ENCODE results near the gene PTPN20. TPM values are rescaled to one million over a fixed set of nuclear protein-coding genes. Genes with fewer than 3 reads are reported as not detected.
A peak's percentile ranks its signal among the peaks of the same experiment; 100 is the strongest.

The PTPN20 gene
- total RNA-seq, 1 experiment from 2014 or later, result not detected

DNA sequence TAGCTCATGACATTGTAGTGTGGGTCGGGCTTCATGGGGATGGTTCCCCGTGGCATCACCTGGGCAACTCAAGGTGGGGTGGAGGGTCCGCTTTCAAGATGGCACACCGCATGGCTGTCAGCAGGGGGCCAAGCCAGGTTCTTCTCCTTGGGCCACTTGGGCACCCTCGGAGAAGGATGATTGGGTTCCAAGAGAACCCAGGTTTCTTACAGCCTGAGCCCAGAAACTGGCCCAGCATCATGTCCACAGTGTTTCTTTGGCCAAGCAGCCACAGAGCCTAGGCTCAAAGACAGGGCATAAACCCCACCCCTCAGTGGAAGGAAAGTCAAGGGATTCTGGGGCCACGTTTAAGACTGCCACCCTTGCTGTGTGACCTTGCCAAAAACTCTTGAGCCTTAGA is 110.6 kb downstream of the PTPN20 start:
- H3K27me3 ChIP-seq (ENCODE audit: low read length), result no peaks in the 10 kb centered on the region
- H3K79me2 ChIP-seq (ENCODE audit: low read length), result no peaks in the 10 kb centered on the region
- H3K9ac ChIP-seq (ENCODE audit: low read length), result no peak overlapping the region
- H3K4me2 ChIP-seq (ENCODE audit: low read depth, low read length, poor library complexity, severe bottlenecking), result no peak overlapping the region
- no peak overlapping the region for H3K4me3 ChIP-seq (ENCODE audit: low read length)
- H3K4me1 ChIP-seq (ENCODE audit: low read length), result no peaks in the 10 kb centered on the region
- H3K36me3 ChIP-seq (ENCODE audit: insufficient read depth, low read length), result no peaks in the 10 kb centered on the region
- DNase-seq, result no peak
- no peak overlapping the region for H2AFZ ChIP-seq (ENCODE audit: low read length)
- H4K20me1 ChIP-seq (ENCODE audit: insufficient read depth, low read depth, low read length), result peaks cover 5% of the 10 kb centered on the region; the same call in 1 of the 2 replicates
- no peak overlapping the region for H3K27ac ChIP-seq (ENCODE audit: low read length)
- no peaks in the 10 kb centered on the region for H3K9me2 ChIP-seq (replicated peaks; ENCODE audit: insufficient read depth, low read length)
- H3K9me3 ChIP-seq (ENCODE audit: low read length), result no peaks in the 10 kb centered on the region

DNA sequence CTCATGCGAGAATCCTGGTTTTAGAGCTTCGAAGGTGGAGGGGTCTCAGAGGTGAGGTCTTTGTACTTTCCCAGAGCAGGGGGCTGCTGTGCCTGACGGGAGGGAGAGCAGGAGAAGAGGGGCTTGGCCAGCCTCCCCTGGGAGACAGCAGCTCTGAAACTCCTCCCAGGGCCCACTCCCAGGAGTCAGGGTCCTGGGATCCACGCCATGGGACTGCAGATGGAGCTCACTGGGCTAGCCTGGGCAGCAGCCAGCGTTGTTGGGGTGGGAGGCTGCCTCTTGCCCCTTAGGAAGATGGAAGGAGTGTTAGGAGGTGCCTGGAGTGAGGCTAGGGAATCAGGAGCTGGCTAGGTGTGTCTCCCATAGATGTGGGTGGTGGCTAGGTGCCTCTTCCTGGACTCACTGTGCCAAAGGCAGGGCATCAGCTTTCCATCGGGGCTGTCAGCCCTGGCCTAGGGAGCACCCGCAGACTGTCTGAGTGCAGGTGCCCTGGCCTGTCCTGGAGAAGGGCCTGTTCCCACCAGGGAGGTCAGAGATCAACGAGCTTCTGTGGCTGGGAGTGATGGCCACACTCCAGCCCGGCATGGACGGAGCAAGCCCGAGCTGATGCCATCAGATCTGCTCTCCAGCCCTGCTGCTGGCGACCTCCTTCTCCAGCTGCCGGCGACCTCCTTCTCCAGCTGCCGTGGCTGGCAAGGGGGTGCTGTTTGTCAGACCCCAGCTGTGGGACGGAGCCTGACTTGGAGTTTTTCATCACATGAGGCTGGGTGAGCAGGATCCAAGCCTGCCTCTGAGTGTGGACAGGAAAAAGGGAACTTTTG is 111.3 kb downstream of the PTPN20 start:
- no peak overlapping the region for H2AFZ ChIP-seq (ENCODE audit: low read length)
- H3K9me2 ChIP-seq (replicated peaks; ENCODE audit: insufficient read depth, low read length), result no peaks in the 10 kb centered on the region
- no peak overlapping the region for H3K4me3 ChIP-seq (ENCODE audit: low read length)
- H3K36me3 ChIP-seq (ENCODE audit: insufficient read depth, low read length), result no peaks in the 10 kb centered on the region
- DNase-seq, result no peak
- no peaks in the 10 kb centered on the region for H3K79me2 ChIP-seq (ENCODE audit: low read length)
- no peak overlapping the region for H3K4me2 ChIP-seq (ENCODE audit: low read depth, low read length, poor library complexity, severe bottlenecking)
- H3K9me3 ChIP-seq (ENCODE audit: low read length), result no peaks in the 10 kb centered on the region
- no peaks in the 10 kb centered on the region for H3K27me3 ChIP-seq (ENCODE audit: low read length)
- H4K20me1 ChIP-seq (ENCODE audit: insufficient read depth, low read depth, low read length), result peaks cover 5% of the 10 kb centered on the region; the same call in 1 of the 2 replicates
- H3K9ac ChIP-seq (ENCODE audit: low read length), result no peak overlapping the region
- no peaks in the 10 kb centered on the region for H3K4me1 ChIP-seq (ENCODE audit: low read length)
- H3K27ac ChIP-seq (ENCODE audit: low read length), result no peak overlapping the region

DNA sequence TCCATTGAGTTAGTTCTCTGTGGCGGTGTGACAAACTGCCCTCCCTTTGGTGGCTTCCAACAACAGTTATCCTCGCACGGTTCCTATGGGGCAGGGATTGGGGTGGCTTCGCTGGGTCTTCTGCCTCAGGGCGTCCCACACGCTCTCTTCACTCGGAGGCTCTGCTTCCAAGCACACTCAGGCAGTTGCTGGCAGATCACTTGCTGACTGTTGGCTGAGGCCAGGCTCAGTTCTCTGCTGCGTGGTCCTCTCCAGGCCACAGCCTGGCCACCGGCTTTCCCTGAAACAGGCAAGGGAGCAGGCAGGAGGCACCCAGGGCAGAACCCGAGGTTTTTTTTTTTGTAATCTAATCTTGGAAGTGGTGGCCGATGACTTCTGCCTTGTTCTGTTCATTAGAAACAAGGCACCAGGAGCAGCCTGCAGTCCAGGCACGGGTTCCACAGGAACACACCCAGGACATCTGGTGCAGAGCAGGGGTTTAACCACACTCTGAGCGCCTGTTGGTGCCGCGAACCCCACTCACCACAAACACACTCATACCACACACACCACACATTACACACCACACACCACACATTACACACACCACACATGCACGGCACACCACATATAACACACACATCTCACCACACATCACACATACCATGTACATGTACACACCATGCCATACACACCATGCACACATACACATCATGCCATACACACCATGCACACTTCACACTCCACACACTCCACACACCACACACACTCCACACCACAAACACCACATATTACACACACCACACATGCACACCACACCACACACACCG is 112.2 kb downstream of the PTPN20 start:
- Histone ChIP-seq H2AFZ (ENCODE audit: low read length) (no peak overlapping the region), H4K20me1 (ENCODE audit: insufficient read depth, low read depth, low read length) (peaks cover 5% of the 10 kb centered on the region; the same call in 1 of the 2 replicates), H3K36me3 (ENCODE audit: insufficient read depth, low read length) (no peaks in the 10 kb centered on the region), H3K79me2 (ENCODE audit: low read length) (no peaks in the 10 kb centered on the region), H3K9me3 (ENCODE audit: low read length) (no peaks in the 10 kb centered on the region), H3K4me2 (ENCODE audit: low read depth, low read length, poor library complexity, severe bottlenecking) (no peak overlapping the region), H3K27me3 (ENCODE audit: low read length) (no peaks in the 10 kb centered on the region), H3K9me2 (replicated peaks; ENCODE audit: insufficient read depth, low read length) (no peaks in the 10 kb centered on the region), H3K4me3 (ENCODE audit: low read length) (no peak overlapping the region), H3K9ac (ENCODE audit: low read length) (no peak overlapping the region), H3K4me1 (ENCODE audit: low read length) (no peaks in the 10 kb centered on the region), H3K27ac (ENCODE audit: low read length) (no peak overlapping the region)
- no peak for DNase-seq

DNA sequence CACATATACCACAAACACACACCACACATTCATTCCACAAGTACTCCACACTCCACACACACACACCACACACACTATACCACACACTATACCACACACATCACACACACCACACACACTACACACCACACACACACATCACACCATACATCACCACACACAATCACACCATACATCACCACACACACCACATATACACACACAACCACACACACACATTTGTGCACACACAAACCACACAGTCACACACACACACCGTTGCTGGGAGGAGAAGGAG is 112.8 kb downstream of the PTPN20 start:
- H2AFZ ChIP-seq (ENCODE audit: low read length), result no peak overlapping the region
- no peaks in the 10 kb centered on the region for H3K36me3 ChIP-seq (ENCODE audit: insufficient read depth, low read length)
- DNase-seq, result no peak
- H3K27ac ChIP-seq (ENCODE audit: low read length), result no peak overlapping the region
- H3K9me3 ChIP-seq (ENCODE audit: low read length), result no peaks in the 10 kb centered on the region
- peaks cover 5% of the 10 kb centered on the region; the same call in 1 of the 2 replicates for H4K20me1 ChIP-seq (ENCODE audit: insufficient read depth, low read depth, low read length)
- no peak overlapping the region for H3K9ac ChIP-seq (ENCODE audit: low read length)
- H3K9me2 ChIP-seq (replicated peaks; ENCODE audit: insufficient read depth, low read length), result no peaks in the 10 kb centered on the region
- no peaks in the 10 kb centered on the region for H3K4me1 ChIP-seq (ENCODE audit: low read length)
- no peaks in the 10 kb centered on the region for H3K27me3 ChIP-seq (ENCODE audit: low read length)
- no peak overlapping the region for H3K4me3 ChIP-seq (ENCODE audit: low read length)
- no peaks in the 10 kb centered on the region for H3K79me2 ChIP-seq (ENCODE audit: low read length)
- H3K4me2 ChIP-seq (ENCODE audit: low read depth, low read length, poor library complexity, severe bottlenecking), result no peak overlapping the region

DNA sequence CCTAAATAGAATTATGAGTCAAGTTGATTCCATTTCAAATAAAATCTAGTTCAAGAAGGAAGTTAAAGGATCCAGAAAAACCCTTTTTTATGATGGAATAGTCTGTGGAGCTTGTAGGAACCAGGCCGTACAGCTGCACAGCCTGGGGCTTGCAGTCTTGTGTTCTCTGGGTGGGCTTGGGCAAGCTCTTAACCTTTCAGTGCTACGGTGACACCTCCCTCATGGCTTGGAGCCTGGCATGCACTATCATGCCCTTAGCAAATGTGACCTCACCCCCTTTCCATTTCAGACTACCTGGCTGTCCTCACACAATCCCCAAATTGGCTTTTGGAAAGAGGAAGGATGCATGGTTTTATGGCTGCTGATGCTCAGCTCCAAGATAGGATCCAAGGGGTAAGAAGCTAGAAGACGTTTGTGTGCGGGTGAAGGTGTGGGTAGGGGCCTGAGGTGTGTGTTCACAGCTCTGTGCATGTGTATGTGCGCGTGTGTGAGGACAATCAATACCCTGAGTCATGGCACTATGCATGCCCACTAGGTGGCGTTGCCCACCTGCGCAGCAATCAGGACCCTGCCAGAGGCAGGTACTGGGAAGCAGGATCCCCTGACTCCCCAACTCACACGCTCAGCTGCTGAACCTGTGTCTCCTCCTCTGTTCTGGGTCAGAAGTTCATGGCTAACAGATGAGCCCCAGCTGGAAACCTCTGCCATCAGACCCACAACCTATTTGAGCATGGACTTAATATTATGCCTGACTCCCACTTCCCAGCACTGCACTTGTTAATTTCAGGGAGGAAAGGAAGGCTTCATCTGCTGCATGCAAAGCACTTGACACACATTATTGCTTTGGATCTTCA is 113.4 kb downstream of the PTPN20 start:
- Histone ChIP-seq H3K4me3 (ENCODE audit: low read length) (no peak overlapping the region), H3K9me3 (ENCODE audit: low read length) (no peaks in the 10 kb centered on the region), H3K4me2 (ENCODE audit: low read depth, low read length, poor library complexity, severe bottlenecking) (no peak overlapping the region), H3K4me1 (ENCODE audit: low read length) (no peaks in the 10 kb centered on the region), H3K79me2 (ENCODE audit: low read length) (no peaks in the 10 kb centered on the region), H3K27ac (ENCODE audit: low read length) (no peak overlapping the region), H4K20me1 (ENCODE audit: insufficient read depth, low read depth, low read length) (peaks cover 5% of the 10 kb centered on the region; the same call in 1 of the 2 replicates), H3K27me3 (ENCODE audit: low read length) (no peaks in the 10 kb centered on the region), H3K9me2 (replicated peaks; ENCODE audit: insufficient read depth, low read length) (no peaks in the 10 kb centered on the region), H3K9ac (ENCODE audit: low read length) (no peak overlapping the region), H2AFZ (ENCODE audit: low read length) (no peak overlapping the region), H3K36me3 (ENCODE audit: insufficient read depth, low read length) (no peaks in the 10 kb centered on the region)
- DNase-seq, result peak; percentile 82

DNA sequence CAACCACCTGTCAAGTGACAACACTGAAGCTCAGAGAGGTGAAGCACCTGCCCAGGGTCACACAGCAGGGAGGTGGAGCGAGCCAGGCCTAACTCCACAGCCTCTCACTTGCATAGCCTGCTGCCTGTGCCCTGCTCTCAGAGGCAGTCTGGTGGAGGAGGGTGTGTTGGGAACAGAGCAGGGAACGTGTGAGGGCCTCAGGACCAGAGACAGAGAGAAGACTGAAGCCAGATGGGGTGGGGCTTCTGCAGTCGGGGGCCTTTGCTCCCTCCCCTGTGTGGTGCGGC is 114.0 kb downstream of the PTPN20 start:
- Histone ChIP-seq H3K9ac (ENCODE audit: low read length) (no peak overlapping the region), H4K20me1 (ENCODE audit: insufficient read depth, low read depth, low read length) (peaks cover 5% of the 10 kb centered on the region; the same call in 1 of the 2 replicates)
- DNase-seq, result no peak

DNA sequence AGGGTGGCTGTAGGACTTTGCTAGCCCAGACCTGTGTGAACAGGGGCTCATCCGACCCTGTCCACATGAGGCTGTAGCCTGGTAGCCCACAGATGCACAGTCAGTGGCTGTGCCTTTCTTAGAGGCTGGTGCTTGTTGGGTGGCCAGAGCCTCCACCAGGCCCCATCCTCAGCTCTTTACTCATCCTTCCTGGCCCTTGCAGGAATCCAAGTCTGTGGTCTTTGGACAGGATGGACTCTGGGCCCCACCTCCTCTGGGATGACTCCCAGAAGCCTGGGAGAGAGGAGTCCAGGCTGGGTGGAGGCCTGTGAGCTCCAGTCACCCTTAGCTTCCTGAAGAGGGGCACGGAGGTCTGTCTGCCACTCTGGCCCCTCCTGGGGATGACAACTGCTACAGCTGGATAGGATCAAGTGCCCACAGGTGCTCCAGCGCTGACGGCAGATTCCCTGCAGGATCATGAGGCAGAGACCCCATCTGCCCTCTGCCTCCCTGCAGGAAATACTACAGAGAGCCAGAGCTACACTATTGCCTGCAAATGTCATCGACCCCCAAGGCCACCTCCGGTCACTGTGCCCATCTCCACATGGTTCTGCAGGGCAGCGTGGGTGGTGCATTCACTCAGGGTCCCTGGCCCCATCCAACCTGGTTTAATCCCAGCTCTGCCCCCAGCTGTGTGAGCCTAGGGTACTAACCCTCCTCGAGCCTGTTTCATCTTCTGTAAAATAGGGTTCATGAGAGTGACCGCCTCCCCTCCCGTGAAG is 114.5 kb downstream of the PTPN20 start:
- no peak overlapping the region for H3K27ac ChIP-seq (ENCODE audit: low read length)
- no peak overlapping the region for H3K9ac ChIP-seq (ENCODE audit: low read length)
- H3K9me3 ChIP-seq (ENCODE audit: low read length), result no peaks in the 10 kb centered on the region
- no peak for DNase-seq
- H3K79me2 ChIP-seq (ENCODE audit: low read length), result no peaks in the 10 kb centered on the region
- no peak overlapping the region for H3K4me3 ChIP-seq (ENCODE audit: low read length)
- no peaks in the 10 kb centered on the region for H3K36me3 ChIP-seq (ENCODE audit: insufficient read depth, low read length)
- peaks cover 5% of the 10 kb centered on the region; the same call in 1 of the 2 replicates for H4K20me1 ChIP-seq (ENCODE audit: insufficient read depth, low read depth, low read length)
- no peaks in the 10 kb centered on the region for H3K9me2 ChIP-seq (replicated peaks; ENCODE audit: insufficient read depth, low read length)
- H2AFZ ChIP-seq (ENCODE audit: low read length), result no peak overlapping the region
- no peak overlapping the region for H3K4me2 ChIP-seq (ENCODE audit: low read depth, low read length, poor library complexity, severe bottlenecking)
- no peaks in the 10 kb centered on the region for H3K4me1 ChIP-seq (ENCODE audit: low read length)
- no peaks in the 10 kb centered on the region for H3K27me3 ChIP-seq (ENCODE audit: low read length)

More for the DNA sequence above, 114.0 kb downstream of the PTPN20 start:
- Histone ChIP-seq H3K4me3 (ENCODE audit: low read length) (no peak overlapping the region), H3K27me3 (ENCODE audit: low read length) (no peaks in the 10 kb centered on the region), H3K27ac (ENCODE audit: low read length) (no peak overlapping the region), H3K79me2 (ENCODE audit: low read length) (no peaks in the 10 kb centered on the region), H2AFZ (ENCODE audit: low read length) (no peak overlapping the region), H3K4me1 (ENCODE audit: low read length) (no peaks in the 10 kb centered on the region), H3K36me3 (ENCODE audit: insufficient read depth, low read length) (no peaks in the 10 kb centered on the region), H3K4me2 (ENCODE audit: low read depth, low read length, poor library complexity, severe bottlenecking) (no peak overlapping the region), H3K9me2 (replicated peaks; ENCODE audit: insufficient read depth, low read length) (no peaks in the 10 kb centered on the region), H3K9me3 (ENCODE audit: low read length) (no peaks in the 10 kb centered on the region)

All from Karpas-422 (cell line).